DOHH2 (cell line): Measurements from ENCODE around the gene EIF2AK2.

Experiments used
- EZH2phosphoT487 ChIP-seq: fragments of 200-600 bp; sonication (generic); IDR thresholded peaks from 2 replicates; pipeline ENCODE4 v1.6.1; 2017; ENCODE audit warnings: borderline replicate concordance, mild to moderate bottlenecking, antibody characterized with exemption, low read length, moderate library complexity, mixed read lengths
- TF ChIP-seq, protein P1 (sequence below): fragments of 200-600 bp; sonication (generic); IDR thresholded peaks from one replicate; pipeline ENCODE4 v1.5.1; 2014; ENCODE audit warnings: antibody characterized with exemption, mild to moderate bottlenecking, low read depth, low read length; ENCODE audit not compliant: poor library complexity, severe bottlenecking

DNA sequence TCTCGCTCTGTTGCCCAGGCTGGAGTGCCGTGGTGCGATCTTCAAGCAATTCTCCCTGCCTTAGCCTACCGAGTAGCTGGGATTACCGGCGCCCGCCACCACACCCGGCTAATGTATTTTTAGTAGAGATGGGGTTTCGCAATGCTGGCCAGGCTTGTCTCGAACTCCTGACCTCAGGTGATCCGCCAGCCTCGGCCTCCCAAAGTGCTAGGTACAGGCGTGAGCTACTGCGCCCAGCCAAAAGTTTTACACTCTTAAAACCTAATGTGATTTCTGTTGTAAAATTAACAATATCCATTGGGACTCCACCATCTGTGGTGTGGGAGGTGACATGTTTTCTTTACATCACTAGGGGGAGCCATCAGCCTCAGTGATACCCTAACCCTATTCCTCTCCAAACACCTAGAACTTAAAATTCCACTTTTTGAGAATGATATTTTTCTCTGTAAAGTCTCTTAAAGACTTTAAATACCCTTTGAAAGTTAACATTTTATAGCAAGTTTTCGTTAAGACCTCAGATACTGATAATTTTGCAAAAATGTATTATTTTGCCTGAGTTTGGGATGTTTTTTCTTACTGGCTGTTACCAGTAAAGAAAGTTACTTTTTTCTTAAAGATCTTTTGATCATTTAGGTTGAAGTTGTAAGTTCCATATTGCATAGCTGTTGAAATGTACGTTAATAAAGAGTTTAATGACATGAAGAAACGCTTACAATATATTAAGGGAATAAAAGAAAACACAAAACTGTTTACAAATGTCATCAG is 11.6 kb upstream of the EIF2AK2 start:
- TF ChIP-seq, protein P1, sequence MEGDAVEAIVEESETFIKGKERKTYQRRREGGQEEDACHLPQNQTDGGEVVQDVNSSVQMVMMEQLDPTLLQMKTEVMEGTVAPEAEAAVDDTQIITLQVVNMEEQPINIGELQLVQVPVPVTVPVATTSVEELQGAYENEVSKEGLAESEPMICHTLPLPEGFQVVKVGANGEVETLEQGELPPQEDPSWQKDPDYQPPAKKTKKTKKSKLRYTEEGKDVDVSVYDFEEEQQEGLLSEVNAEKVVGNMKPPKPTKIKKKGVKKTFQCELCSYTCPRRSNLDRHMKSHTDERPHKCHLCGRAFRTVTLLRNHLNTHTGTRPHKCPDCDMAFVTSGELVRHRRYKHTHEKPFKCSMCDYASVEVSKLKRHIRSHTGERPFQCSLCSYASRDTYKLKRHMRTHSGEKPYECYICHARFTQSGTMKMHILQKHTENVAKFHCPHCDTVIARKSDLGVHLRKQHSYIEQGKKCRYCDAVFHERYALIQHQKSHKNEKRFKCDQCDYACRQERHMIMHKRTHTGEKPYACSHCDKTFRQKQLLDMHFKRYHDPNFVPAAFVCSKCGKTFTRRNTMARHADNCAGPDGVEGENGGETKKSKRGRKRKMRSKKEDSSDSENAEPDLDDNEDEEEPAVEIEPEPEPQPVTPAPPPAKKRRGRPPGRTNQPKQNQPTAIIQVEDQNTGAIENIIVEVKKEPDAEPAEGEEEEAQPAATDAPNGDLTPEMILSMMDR = peak; percentile 86
- TF ChIP-seq EZH2phosphoT487 = no peak
